Dendritic cell treated with granulocyte-macrophage colony-stimulating factor and Interleukin-4, amounts not matched to agents 40 ng/mL and 50 ng/mL, for 4 days (primary cell): ENCODE data around the gene NREP.

Experiments used
- H3K27ac Mint-ChIP-seq: one replicate; pipeline ENCODE4 v1.8.0; 2022; ENCODE audit warnings: mild to moderate bottlenecking, mixed read lengths
- H3K27me3 Mint-ChIP-seq: one replicate; pipeline ENCODE4 v1.8.0; 2022; ENCODE audit warnings: mild to moderate bottlenecking, mixed read lengths
- H3K36me3 Mint-ChIP-seq: one replicate; pipeline ENCODE4 v1.8.0; 2022; ENCODE audit warnings: low read depth, mixed read lengths
- H3K4me1 Mint-ChIP-seq: one replicate; pipeline ENCODE4 v1.8.0; 2022; ENCODE audit warnings: low read depth, mixed read lengths
- H3K4me3 Mint-ChIP-seq: one replicate; pipeline ENCODE4 v1.8.0; 2022; ENCODE audit warnings: mild to moderate bottlenecking, moderate library complexity, mixed read lengths
- H3K9me3 Mint-ChIP-seq: one replicate; pipeline ENCODE4 v1.8.0; 2022; ENCODE audit warnings: mixed read lengths
- intact Hi-C: fragments of 100-400 bp; cut with micrococcal nuclease; formaldehyde crosslinking; loops from one replicate; pipeline ENCODE4 v1.15.0; 2022

Gene NREP

GRCh38 chr5:111779260-111779921 lies 22.4 kb upstream of the NREP start:
- no peaks in the 10 kb centered on the region for H3K9me3 Mint-ChIP-seq
- peaks cover 40% of the 10 kb centered on the region for H3K4me1 Mint-ChIP-seq
- intact Hi-C loops, result loop anchor here (5.0 kb wide), 1 partner anchor 328 kb away; no protein-coding TSS in a partner anchor
- H3K27me3 Mint-ChIP-seq, result peaks cover 44% of the 10 kb centered on the region
- no peak overlapping the region for H3K27ac Mint-ChIP-seq
- H3K36me3 Mint-ChIP-seq, result no peaks in the 10 kb centered on the region
- no peak overlapping the region for H3K4me3 Mint-ChIP-seq

DNA sequence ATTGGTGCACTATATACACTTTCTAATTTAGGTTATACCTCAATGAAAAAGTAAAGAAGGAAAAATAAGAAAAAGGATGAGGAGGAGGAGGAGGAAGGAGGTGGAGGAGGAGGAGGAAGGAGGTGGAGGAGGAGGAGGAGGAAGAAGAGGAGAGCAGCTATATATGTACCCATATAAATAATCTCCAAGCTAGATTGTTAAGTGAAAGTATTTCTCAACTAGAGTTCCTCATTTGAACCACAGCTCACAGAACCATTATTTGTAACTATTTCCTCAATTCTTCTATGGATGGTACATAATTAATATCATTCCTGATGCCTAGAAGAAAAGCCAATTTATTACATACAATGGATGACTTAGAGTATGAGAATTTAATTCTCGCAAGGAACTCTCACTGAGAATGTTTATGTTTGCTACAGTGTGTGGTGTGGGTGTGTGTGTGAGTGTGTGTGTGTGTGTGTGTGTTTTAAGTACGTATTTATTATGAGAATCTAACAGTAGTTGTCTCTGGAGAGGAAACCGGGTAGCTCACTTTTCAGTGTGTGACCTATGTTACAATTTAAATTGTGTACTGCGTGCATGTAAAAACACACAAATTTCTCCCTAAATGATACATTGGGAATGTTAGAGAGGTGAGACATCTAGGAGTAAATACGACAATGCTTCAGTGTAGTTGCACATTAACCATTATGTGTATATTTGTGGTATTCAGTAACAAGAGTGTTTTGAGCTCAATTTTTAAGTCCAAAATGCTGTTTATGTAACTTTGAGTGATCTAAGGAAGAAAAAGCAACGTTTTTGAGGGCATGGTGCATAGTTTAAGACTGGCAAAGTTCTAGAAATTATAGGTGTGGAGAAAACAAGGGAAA lies 20.2 kb upstream of the NREP start:
- intact Hi-C loops, result loop anchor here (5.0 kb wide), 1 partner anchor 330 kb away; no protein-coding TSS in a partner anchor
- H3K4me3 Mint-ChIP-seq, result no peak overlapping the region
- no peaks in the 10 kb centered on the region for H3K9me3 Mint-ChIP-seq
- H3K4me1 Mint-ChIP-seq, result peaks cover 47% of the 10 kb centered on the region
- peaks cover 44% of the 10 kb centered on the region for H3K27me3 Mint-ChIP-seq
- no peak overlapping the region for H3K27ac Mint-ChIP-seq
- H3K36me3 Mint-ChIP-seq, result no peaks in the 10 kb centered on the region

- intact Hi-C loops, result loop anchor here (5.0 kb wide), 1 partner anchor 332 kb away; no protein-coding TSS in a partner anchor
- peaks cover 43% of the 10 kb centered on the region for H3K4me1 Mint-ChIP-seq
Observed at GRCh38 chr5:111775224-111775623, 18.2 kb upstream of the NREP start.

GRCh38 chr5:111774525-111774924 lies 17.5 kb upstream of the NREP start:
- Mint-ChIP-seq H3K27ac (no peak overlapping the region), H3K4me1 (peaks cover 41% of the 10 kb centered on the region), H3K27me3 (peaks cover 35% of the 10 kb centered on the region), H3K9me3 (no peaks in the 10 kb centered on the region), H3K36me3 (no peaks in the 10 kb centered on the region), H3K4me3 (no peak overlapping the region)
- intact Hi-C loops, result no loop called here

More at GRCh38 chr5:111775224-111775623, 18.2 kb upstream of the NREP start:
- no peak overlapping the region for H3K4me3 Mint-ChIP-seq
- no peak overlapping the region for H3K27ac Mint-ChIP-seq
- H3K27me3 Mint-ChIP-seq, result peaks cover 42% of the 10 kb centered on the region
- H3K9me3 Mint-ChIP-seq, result no peaks in the 10 kb centered on the region
- H3K36me3 Mint-ChIP-seq, result no peaks in the 10 kb centered on the region

DNA sequence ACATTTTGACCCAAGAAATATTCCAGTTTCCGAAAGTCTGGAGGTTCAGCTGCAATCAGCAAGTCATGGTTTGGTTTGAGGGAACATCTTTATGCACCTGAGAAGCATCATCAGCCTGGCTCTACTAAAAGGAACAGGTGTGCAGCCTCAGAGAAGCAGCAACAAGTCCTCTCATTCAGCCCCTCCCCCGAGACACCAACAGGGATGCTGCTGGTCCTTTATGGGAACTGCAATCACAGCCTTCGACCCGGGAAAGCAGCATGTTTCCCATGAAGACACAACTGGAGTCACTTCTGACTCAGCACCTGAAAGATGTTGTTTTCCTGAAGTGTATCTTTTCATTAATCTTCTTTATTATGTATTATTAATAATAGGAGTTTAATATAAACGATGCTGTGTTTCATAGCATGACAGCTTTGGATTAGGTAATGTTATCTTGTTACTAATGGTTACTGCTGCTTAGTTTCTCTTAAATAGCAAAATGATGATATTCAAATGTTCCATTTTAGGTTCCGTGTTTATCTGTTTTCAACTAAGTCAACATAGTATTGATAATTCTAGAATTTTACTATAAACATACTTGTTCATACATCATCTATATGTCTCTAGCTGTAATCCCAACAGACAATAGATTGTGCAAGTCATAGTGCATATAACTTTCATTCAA lies 15.6 kb upstream of the NREP start:
- intact Hi-C loops, result no loop called here
- H3K27ac Mint-ChIP-seq, result no peak overlapping the region
- H3K4me1 Mint-ChIP-seq, result peaks cover 42% of the 10 kb centered on the region
- no peaks in the 10 kb centered on the region for H3K9me3 Mint-ChIP-seq
- peaks cover 29% of the 10 kb centered on the region for H3K27me3 Mint-ChIP-seq
- H3K36me3 Mint-ChIP-seq, result no peaks in the 10 kb centered on the region
- no peak overlapping the region for H3K4me3 Mint-ChIP-seq

- Mint-ChIP-seq H3K27ac (no peak overlapping the region), H3K9me3 (no peaks in the 10 kb centered on the region), H3K4me1 (peaks cover 34% of the 10 kb centered on the region), H3K36me3 (no peaks in the 10 kb centered on the region), H3K27me3 (peaks cover 14% of the 10 kb centered on the region), H3K4me3 (no peak overlapping the region)
- intact Hi-C loops, result no loop called here
Observed at GRCh38 chr5:111769541-111769940, 12.5 kb upstream of the NREP start.

GRCh38 chr5:111765613-111766571 lies 8.9 kb upstream of the NREP start:
- H3K4me3 Mint-ChIP-seq, result no peak overlapping the region
- intact Hi-C loops, result no loop called here
- H3K27ac Mint-ChIP-seq, result no peak overlapping the region
- H3K36me3 Mint-ChIP-seq, result no peaks in the 10 kb centered on the region
- peaks cover 15% of the 10 kb centered on the region for H3K27me3 Mint-ChIP-seq
- peaks cover 38% of the 10 kb centered on the region for H3K4me1 Mint-ChIP-seq
- H3K9me3 Mint-ChIP-seq, result no peaks in the 10 kb centered on the region

- H3K4me3 Mint-ChIP-seq, result no peak overlapping the region
Observed at GRCh38 chr5:111764019-111764418, 7.0 kb upstream of the NREP start.

DNA sequence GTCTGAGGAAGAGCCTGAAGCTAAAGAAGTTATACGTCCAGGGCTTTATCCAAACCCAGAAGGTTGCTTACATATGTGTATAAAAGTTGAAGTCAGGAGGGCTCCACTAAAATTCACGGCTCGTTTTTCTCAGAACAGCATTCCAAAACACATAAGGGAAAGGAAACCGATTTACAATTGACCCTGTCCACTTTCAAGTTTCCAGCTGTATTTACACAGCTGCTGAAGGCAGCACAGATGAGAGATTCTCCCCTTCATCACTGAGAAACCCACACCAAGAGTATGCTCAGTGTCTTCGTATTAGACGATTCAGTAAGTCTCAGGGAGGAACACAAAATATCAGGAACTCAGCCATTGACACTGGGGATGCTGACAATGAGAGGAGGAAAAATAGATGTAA lies 5.9 kb upstream of the NREP start:
- intact Hi-C loops, result no loop called here
- peaks cover 26% of the 10 kb centered on the region for H3K27me3 Mint-ChIP-seq
- H3K9me3 Mint-ChIP-seq, result no peaks in the 10 kb centered on the region
- H3K36me3 Mint-ChIP-seq, result no peaks in the 10 kb centered on the region
- no peak overlapping the region for H3K4me3 Mint-ChIP-seq
- H3K4me1 Mint-ChIP-seq, result peaks cover 42% of the 10 kb centered on the region
- no peak overlapping the region for H3K27ac Mint-ChIP-seq

More at GRCh38 chr5:111764019-111764418, 7.0 kb upstream of the NREP start:
- intact Hi-C loops, result no loop called here
- no peaks in the 10 kb centered on the region for H3K36me3 Mint-ChIP-seq
- no peak overlapping the region for H3K27ac Mint-ChIP-seq
- peaks cover 24% of the 10 kb centered on the region for H3K27me3 Mint-ChIP-seq
- H3K9me3 Mint-ChIP-seq, result no peaks in the 10 kb centered on the region
- peaks cover 35% of the 10 kb centered on the region for H3K4me1 Mint-ChIP-seq

GRCh38 chr5:111758284-111758628 lies 1.3 kb upstream of the NREP start:
- peaks cover 44% of the 10 kb centered on the region for H3K4me1 Mint-ChIP-seq
- no peaks in the 10 kb centered on the region for H3K9me3 Mint-ChIP-seq
- intact Hi-C loops, result loop anchor here (5.0 kb wide), 2 partner anchors 206 to 389 kb away; no protein-coding TSS in a partner anchor
- peak overlapping the region; percentile 84 for H3K27ac Mint-ChIP-seq
- no peaks in the 10 kb centered on the region for H3K36me3 Mint-ChIP-seq
- peak overlapping the region; percentile 84 for H3K4me3 Mint-ChIP-seq
- H3K27me3 Mint-ChIP-seq, result peaks cover 22% of the 10 kb centered on the region

GRCh38 chr5:111757355-111758283 lies 625 bp upstream of the NREP start:
- H3K9me3 Mint-ChIP-seq, result no peaks in the 10 kb centered on the region
- peak overlapping the region; percentile 84 for H3K4me3 Mint-ChIP-seq
- no peaks in the 10 kb centered on the region for H3K36me3 Mint-ChIP-seq
- H3K27ac Mint-ChIP-seq, result peak overlapping the region; percentile 84
- intact Hi-C loops, result loop anchor here (5.0 kb wide), 2 partner anchors 205 to 390 kb away; no protein-coding TSS in a partner anchor
- H3K27me3 Mint-ChIP-seq, result peaks cover 21% of the 10 kb centered on the region
- H3K4me1 Mint-ChIP-seq, result peaks cover 44% of the 10 kb centered on the region

GRCh38 chr5:111755942-111756381 lies 1.0 kb downstream of the NREP start:
- Mint-ChIP-seq H3K9me3 (no peaks in the 10 kb centered on the region), H3K4me3 (peak overlapping the region; percentile 84), H3K27me3 (peaks cover 12% of the 10 kb centered on the region), H3K36me3 (no peaks in the 10 kb centered on the region), H3K27ac (no peak overlapping the region), H3K4me1 (peaks cover 31% of the 10 kb centered on the region)
- intact Hi-C loops, result loop anchor here (5.0 kb wide), 2 partner anchors 204 to 391 kb away; no protein-coding TSS in a partner anchor
